HG03095 (cell line): Measurements from ENCODE around the gene UGT1A3.

ENCODE experiments used
- ATAC-seq: cut with Tn5 transposase; IDR thresholded peaks from one replicate; pipeline ENCODE4 v1.9.1; 2021; ENCODE audit warnings: moderate library complexity; ENCODE audit not compliant: unreplicated experiment

Gene UGT1A3

GRCh38 chr2:233793465-233794127 is 64.8 kb downstream of the UGT1A3 start:
- ATAC-seq = no peak

- no peak for ATAC-seq
These were observed 65.4 kb downstream of the UGT1A3 start for GRCh38 chr2:233794128-233794658.

- ATAC-seq = no peak
These were observed 66.9 kb downstream of the UGT1A3 start for GRCh38 chr2:233795735-233796171.

- ATAC-seq = no peak
These were observed 67.4 kb downstream of the UGT1A3 start for GRCh38 chr2:233796254-233796653.

GRCh38 chr2:233798335-233799086 is 69.7 kb downstream of the UGT1A3 start:
- no peak for ATAC-seq

- ATAC-seq = no peak
These were observed 70.3 kb downstream of the UGT1A3 start for GRCh38 chr2:233799087-233799665.

- ATAC-seq = no peak
These were observed 70.9 kb downstream of the UGT1A3 start for GRCh38 chr2:233799716-233800115.

GRCh38 chr2:233800208-233800607 is 71.4 kb downstream of the UGT1A3 start:
- no peak for ATAC-seq

GRCh38 chr2:233801357-233802131 is 72.7 kb downstream of the UGT1A3 start:
- ATAC-seq = no peak

- ATAC-seq = no peak
These were observed 73.4 kb downstream of the UGT1A3 start for GRCh38 chr2:233802132-233802815.

GRCh38 chr2:233803292-233803911 is 74.6 kb downstream of the UGT1A3 start:
- no peak for ATAC-seq

GRCh38 chr2:233803994-233804393 is 75.2 kb downstream of the UGT1A3 start:
- ATAC-seq = no peak

GRCh38 chr2:233807215-233807865 is 78.5 kb downstream of the UGT1A3 start:
- no peak for ATAC-seq

GRCh38 chr2:233807966-233808935 is 79.4 kb downstream of the UGT1A3 start:
- ATAC-seq = no peak

GRCh38 chr2:233810385-233810784 is 81.5 kb downstream of the UGT1A3 start:
- ATAC-seq = no peak

GRCh38 chr2:233811087-233811486 is 82.2 kb downstream of the UGT1A3 start:
- ATAC-seq = no peak

- ATAC-seq = no peak
These were observed 82.9 kb downstream of the UGT1A3 start for GRCh38 chr2:233811732-233812131.
